Measurements from ENCODE around the gene MFSD2B.
"Not testable (repeated sequence)": the region's sequence is repeated elsewhere in the genome, so short reads cannot be mapped to it uniquely, and the experiment has no call there.

The MFSD2B gene

GRCh38 chr2:24024996-24025663 lies 15.2 kb downstream of the MFSD2B start:
- TF ChIP-seq, protein P1, sequence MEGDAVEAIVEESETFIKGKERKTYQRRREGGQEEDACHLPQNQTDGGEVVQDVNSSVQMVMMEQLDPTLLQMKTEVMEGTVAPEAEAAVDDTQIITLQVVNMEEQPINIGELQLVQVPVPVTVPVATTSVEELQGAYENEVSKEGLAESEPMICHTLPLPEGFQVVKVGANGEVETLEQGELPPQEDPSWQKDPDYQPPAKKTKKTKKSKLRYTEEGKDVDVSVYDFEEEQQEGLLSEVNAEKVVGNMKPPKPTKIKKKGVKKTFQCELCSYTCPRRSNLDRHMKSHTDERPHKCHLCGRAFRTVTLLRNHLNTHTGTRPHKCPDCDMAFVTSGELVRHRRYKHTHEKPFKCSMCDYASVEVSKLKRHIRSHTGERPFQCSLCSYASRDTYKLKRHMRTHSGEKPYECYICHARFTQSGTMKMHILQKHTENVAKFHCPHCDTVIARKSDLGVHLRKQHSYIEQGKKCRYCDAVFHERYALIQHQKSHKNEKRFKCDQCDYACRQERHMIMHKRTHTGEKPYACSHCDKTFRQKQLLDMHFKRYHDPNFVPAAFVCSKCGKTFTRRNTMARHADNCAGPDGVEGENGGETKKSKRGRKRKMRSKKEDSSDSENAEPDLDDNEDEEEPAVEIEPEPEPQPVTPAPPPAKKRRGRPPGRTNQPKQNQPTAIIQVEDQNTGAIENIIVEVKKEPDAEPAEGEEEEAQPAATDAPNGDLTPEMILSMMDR (IDR thresholded peaks at IDR 0.05; ENCODE audit: low read depth, low read length, missing control alignments), result no peak
- no peak overlapping the region for H3K4me3 ChIP-seq (ENCODE audit: low read depth, low read length)
- no peak for DNase-seq (ENCODE audit: low read depth)

DNA sequence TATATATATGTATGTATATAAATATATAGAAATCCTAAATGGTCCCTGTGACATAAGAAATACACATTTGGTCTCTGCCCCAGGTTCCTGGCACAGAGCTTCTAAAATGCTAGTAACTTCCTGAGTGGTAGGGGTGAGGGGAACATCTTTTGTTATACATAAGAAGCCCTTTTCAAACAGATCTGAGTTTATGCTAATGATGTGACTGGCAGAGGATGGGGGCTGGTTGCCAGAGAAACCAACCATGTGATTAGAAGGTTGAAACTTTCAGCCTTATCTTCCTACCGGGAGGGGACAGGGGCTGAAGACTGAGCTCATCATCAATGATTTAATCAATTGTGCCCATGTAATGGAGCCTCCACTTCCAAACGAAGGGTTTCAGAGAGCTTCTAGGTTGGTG lies 16.3 kb downstream of the MFSD2B start:
- TF ChIP-seq, protein P1 (IDR thresholded peaks at IDR 0.05; ENCODE audit: low read depth, low read length, missing control alignments), result no peak
- no peak overlapping the region for H3K4me3 ChIP-seq (ENCODE audit: low read depth, low read length)
- no peak for DNase-seq (ENCODE audit: low read depth)

DNA sequence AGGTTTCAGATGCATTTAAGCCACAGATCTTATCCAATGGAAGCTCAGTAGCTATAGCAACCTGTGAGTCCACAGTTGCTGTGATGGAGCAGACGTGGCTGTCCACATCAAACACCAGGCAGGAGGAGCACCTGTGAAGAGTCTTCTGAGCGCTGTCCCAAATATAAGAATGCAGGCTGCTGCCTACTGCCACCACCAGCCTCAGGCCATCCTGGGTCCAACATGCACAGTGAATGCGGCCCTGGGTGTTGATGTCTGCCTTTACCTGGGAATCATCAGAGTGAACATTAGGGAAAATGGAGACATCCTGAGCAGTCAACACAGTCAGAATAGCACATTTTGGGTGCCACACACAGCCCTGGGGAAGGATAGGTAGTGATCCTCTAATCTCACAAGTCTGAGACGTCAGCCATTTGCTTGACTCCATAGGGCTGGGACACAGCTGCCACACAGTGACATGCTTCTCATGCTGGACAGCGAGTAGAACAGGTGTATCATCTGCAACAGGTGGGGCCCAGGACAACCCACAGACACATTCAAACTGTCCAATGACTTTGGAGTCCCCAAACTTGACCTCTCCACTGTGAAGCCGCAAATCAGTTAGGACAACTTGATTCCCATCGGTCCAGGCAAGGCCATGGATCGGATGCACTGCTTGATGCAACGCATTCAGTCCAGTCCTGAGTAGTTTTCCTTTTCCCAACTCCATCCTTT lies 29.1 kb downstream of the MFSD2B start:
- H3K4me3 ChIP-seq (ENCODE audit: low read depth, low read length), result no peak overlapping the region
- TF ChIP-seq, protein P1 (IDR thresholded peaks at IDR 0.05; ENCODE audit: low read depth, low read length, missing control alignments), result no peak
- no peak for DNase-seq (ENCODE audit: low read depth)

GRCh38 chr2:24040511-24040910 lies 30.6 kb downstream of the MFSD2B start:
- TF ChIP-seq, protein P1 (IDR thresholded peaks at IDR 0.05; ENCODE audit: low read depth, low read length, missing control alignments), result no peak
- no peak for DNase-seq (ENCODE audit: low read depth)
- H3K4me3 ChIP-seq (ENCODE audit: low read depth, low read length), result no peak overlapping the region

GRCh38 chr2:24043133-24043532 lies 33.2 kb downstream of the MFSD2B start:
- not testable (repeated sequence) for DNase-seq (ENCODE audit: low read depth); H3K4me3 ChIP-seq (ENCODE audit: low read depth, low read length)

GRCh38 chr2:24045511-24046508 lies 35.9 kb downstream of the MFSD2B start:
- peak overlapping the region; percentile 78; the same call in 1 of the 2 replicates for H3K4me3 ChIP-seq (ENCODE audit: low read depth, low read length)
- TF ChIP-seq, protein P1 (IDR thresholded peaks at IDR 0.05; ENCODE audit: low read depth, low read length, missing control alignments), result no peak
- no peak for DNase-seq (ENCODE audit: low read depth)

DNA sequence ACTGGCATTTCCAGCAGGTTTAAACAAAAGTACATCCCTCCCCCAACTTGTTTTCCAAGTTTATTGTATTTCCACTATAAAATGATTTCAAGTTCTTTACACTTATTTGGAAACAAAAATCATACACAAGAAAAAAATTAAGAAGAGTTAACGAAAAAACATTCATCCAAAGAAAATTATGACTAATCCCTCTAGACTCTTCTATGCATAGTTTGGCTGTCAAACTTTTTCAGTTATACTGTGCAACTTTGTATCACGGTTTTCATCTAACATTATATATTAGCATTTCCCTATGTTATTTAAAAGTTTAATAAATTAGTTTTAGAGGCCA lies 36.7 kb downstream of the MFSD2B start:
- TF ChIP-seq, protein P1 (IDR thresholded peaks at IDR 0.05; ENCODE audit: low read depth, low read length, missing control alignments), result no peak
- DNase-seq (ENCODE audit: low read depth), result no peak
- H3K4me3 ChIP-seq (ENCODE audit: low read depth, low read length), result peak overlapping the region; percentile 78

Measured in GM12864 (cell line).